Breast epithelium (tissue), 4 donors: ENCODE measurements around the gene PRKG1. TPM values are rescaled to one million over a fixed set of nuclear protein-coding genes. Genes with fewer than 3 reads are reported as not detected.

Experiments used
- DNase-seq, 2 donors: peaks; one replicate each; pipeline ENCODE4 v3.0.0-alpha.2; 2019; ENCODE audit warnings: low spot score in 2 of 2
- H3K27ac ChIP-seq, 2 donors: fragments of 200-600 bp; sonication (generic) in 1 of 2; one replicate each; pipeline ENCODE4 v1.5.1; 2016 to 2019; ENCODE audit warnings: mild to moderate bottlenecking in 1 of 2
- H3K27me3 ChIP-seq, 2 donors: fragments of 200-600 bp; sonication (generic) in 1 of 2; one replicate each; pipeline versions ENCODE4 v1.5.1 to v1.6.0; 2017 to 2019; ENCODE audit warnings: control low read depth in 1 of 2, mild to moderate bottlenecking in 1 of 2
- H3K36me3 ChIP-seq: fragments of 200-600 bp; one replicate; pipeline ENCODE4 v1.5.1; 2019
- H3K4me1 ChIP-seq, 2 donors: fragments of 200-600 bp; sonication (generic); one replicate each; pipeline ENCODE4 v1.5.1; 2016 to 2019; ENCODE audit warnings: control low read depth in 1 of 2
- H3K4me3 ChIP-seq, 3 donors: fragments of 200-600 bp; sonication (generic); 1 replicate in 2 of 3; 2 replicates in 1 of 3; pipeline ENCODE4 v1.5.1; 2016 to 2019; ENCODE audit warnings: mild to moderate bottlenecking in 3 of 3, moderate library complexity in 2 of 3
- H3K9me3 ChIP-seq, 2 donors: fragments of 200-600 bp; sonication (generic) in 1 of 2; one replicate each; pipeline ENCODE4 v1.5.1; 2016 to 2019; ENCODE audit warnings: control low read depth in 1 of 2
- CTCF ChIP-seq, 3 donors: fragments of 450-650 bp; IDR thresholded peaks; one replicate each; pipeline ENCODE4 v1.5.1; 2016 to 2017; ENCODE audit warnings: antibody characterized with exemption in 3 of 3, mild to moderate bottlenecking in 3 of 3, moderate library complexity in 3 of 3
- POLR2A ChIP-seq: fragments of 450-650 bp; IDR thresholded peaks from one replicate; pipeline ENCODE4 v1.6.1; 2016; ENCODE audit warnings: antibody characterized with exemption, mild to moderate bottlenecking, moderate library complexity
- POLR2AphosphoS5 ChIP-seq, 3 donors: sonication (generic); formaldehyde crosslinking; IDR thresholded peaks; one replicate each; pipeline ENCODE4 v1.6.1; 2017; ENCODE audit warnings: antibody characterized with exemption in 3 of 3
- intact Hi-C: fragments of 100-400 bp; cut with DNase I; formaldehyde crosslinking; loops from one replicate; pipeline ENCODE4 v1.15.1; 2023; ENCODE audit warnings: low total_unique reads
- total RNA-seq, 3 donors: library from RNA; depleted of rRNA; stranded (reverse); fragments of >200 nt; gene quantifications; one replicate each; pipeline ENCODE4 v1.1.0, GENCODE V29; 2016

The PRKG1 gene
- total RNA-seq, 3 donors from 2014 or later = 10.9 to 36.9 (median 19.7) TPM

- no peaks in the 10 kb centered on the region for H3K36me3 ChIP-seq
- no peak overlapping the region for H3K27ac ChIP-seq
- intact Hi-C loops = no loop called here
- H3K4me3 ChIP-seq = no peak overlapping the region
- no peaks in the 10 kb centered on the region for H3K4me1 ChIP-seq
- no peaks in the 10 kb centered on the region for H3K27me3 ChIP-seq
- no peak for TF ChIP-seq POLR2A
- no peak for TF ChIP-seq CTCF (IDR thresholded peaks at IDR 0.05)
- no peak for TF ChIP-seq POLR2AphosphoS5 (IDR thresholded peaks at IDR 0.05)
- no peaks in the 10 kb centered on the region for H3K9me3 ChIP-seq
- DNase-seq = no peak
Measured at GRCh38 chr10:51144161-51144781, 70.0 kb downstream of the PRKG1 start.

GRCh38 chr10:51145375-51145774 lies 71.1 kb downstream of the PRKG1 start:
- H3K9me3 ChIP-seq = no peaks in the 10 kb centered on the region
- no peak overlapping the region for H3K4me3 ChIP-seq
- no peak overlapping the region for H3K27ac ChIP-seq
- DNase-seq = no peak
- no peaks in the 10 kb centered on the region for H3K36me3 ChIP-seq
- H3K4me1 ChIP-seq = no peaks in the 10 kb centered on the region
- TF ChIP-seq POLR2A = no peak
- no peak for TF ChIP-seq POLR2AphosphoS5 (IDR thresholded peaks at IDR 0.05)
- TF ChIP-seq CTCF (IDR thresholded peaks at IDR 0.05) = no peak
- intact Hi-C loops = no loop called here
- H3K27me3 ChIP-seq = no peaks in the 10 kb centered on the region

GRCh38 chr10:51147644-51148399 lies 73.5 kb downstream of the PRKG1 start:
- intact Hi-C loops = no loop called here
- no peaks in the 10 kb centered on the region for H3K9me3 ChIP-seq
- H3K27ac ChIP-seq = no peak overlapping the region
- no peaks in the 10 kb centered on the region for H3K36me3 ChIP-seq
- DNase-seq = no peak
- TF ChIP-seq POLR2AphosphoS5 (IDR thresholded peaks at IDR 0.05) = no peak
- no peak for TF ChIP-seq POLR2A
- TF ChIP-seq CTCF (IDR thresholded peaks at IDR 0.05) = no peak
- no peaks in the 10 kb centered on the region for H3K4me1 ChIP-seq
- no peak overlapping the region for H3K4me3 ChIP-seq
- no peaks in the 10 kb centered on the region for H3K27me3 ChIP-seq

GRCh38 chr10:51156926-51157325 lies 82.6 kb downstream of the PRKG1 start:
- no peaks in the 10 kb centered on the region for H3K36me3 ChIP-seq
- H3K4me1 ChIP-seq = no peaks in the 10 kb centered on the region
- H3K27ac ChIP-seq = no peak overlapping the region
- intact Hi-C loops = no loop called here
- DNase-seq = no peak
- no peak for TF ChIP-seq POLR2A
- no peaks in the 10 kb centered on the region for H3K27me3 ChIP-seq
- no peaks in the 10 kb centered on the region for H3K9me3 ChIP-seq
- H3K4me3 ChIP-seq = no peak overlapping the region

GRCh38 chr10:51158832-51159231 lies 84.5 kb downstream of the PRKG1 start:
- intact Hi-C loops = no loop called here
- no peak for DNase-seq
- Histone ChIP-seq H3K27me3 (no peaks in the 10 kb centered on the region), H3K9me3 (no peaks in the 10 kb centered on the region), H3K4me3 (no peak overlapping the region), H3K4me1 (no peaks in the 10 kb centered on the region), H3K27ac (no peak overlapping the region), H3K36me3 (no peaks in the 10 kb centered on the region)
- TF ChIP-seq POLR2A (no peak), POLR2AphosphoS5 (IDR thresholded peaks at IDR 0.05) (no peak), CTCF (IDR thresholded peaks at IDR 0.05) (no peak)
